Endothelial cell of umbilical vein (primary cell): Measurements from ENCODE around the gene GPR34. TPM values are rescaled to one million over a fixed set of nuclear protein-coding genes. Genes with fewer than 3 reads are reported as not detected.
"Not testable (repeated sequence)": the region's sequence is repeated elsewhere in the genome, so short reads cannot be mapped to it uniquely, and the experiment has no call there.

Experiments used
- BruUV-seq: library from RNA; stranded (reverse); fragments of 400-500 nt; replicated peaks from 2 replicates; lab custom pipeline; 2021; lab: Mats Ljungman, UMichigan
- CTCF ChIA-PET: fragments of 300-600, 350-600 bp; sonication (Branson Sonifier 250); formaldehyde crosslinking; loops from one replicate; lab custom pipeline; 2021; ENCODE audit warnings: antibody characterized with exemption, inconsistent platforms; lab: Charles Lee
- POLR2A ChIA-PET: fragments of 300-600, 350-600 bp; sonication (Branson Sonifier 250); formaldehyde crosslinking; loops from one replicate; lab custom pipeline; 2021; ENCODE audit warnings: antibody characterized with exemption, inconsistent platforms; lab: Charles Lee
- DNase-seq: peaks from one replicate; pipeline ENCODE4 v3.0.0-alpha.2; 2011; ENCODE audit warnings: low read depth, low spot score
- FAIRE-seq: peaks from 2 replicates; lab custom pipeline; 2011; peaks lifted over from hg19 to GRCh38; lab: Jason Lieb, UNC
- H2AFZ ChIP-seq: 2 replicates; pipeline ENCODE4 v1.6.0; 2012; ENCODE audit warnings: low read depth, low read length, control low read depth, inconsistent platforms
- H3K27ac ChIP-seq: 2 replicates; pipeline ENCODE4 v1.5.1; 2011; ENCODE audit warnings: low read depth, mild to moderate bottlenecking, control low read depth, low read length, moderate library complexity; ENCODE audit not compliant: insufficient read depth
- H3K27me3 ChIP-seq, 2 experiments: 2 replicates each; pipeline versions ENCODE4 v1.6.0 to v1.6.1; 2011; ENCODE audit warnings: low read length in 2 of 2, mixed read lengths in 1 of 2; ENCODE audit not compliant: control insufficient read depth in 2 of 2, insufficient read depth in 2 of 2
- H3K36me3 ChIP-seq, 2 experiments: 2 replicates in 1 of 2; 3 replicates in 1 of 2; pipeline ENCODE4 v1.5.1; 2011; ENCODE audit warnings: low read length in 2 of 2, mild to moderate bottlenecking in 1 of 2, moderate library complexity in 1 of 2; ENCODE audit not compliant: control insufficient read depth in 2 of 2, insufficient read depth in 2 of 2; ENCODE audit errors: extremely low read depth in 1 of 2
- H3K4me1 ChIP-seq: 3 replicates; pipeline ENCODE4 v1.5.1; 2011; ENCODE audit warnings: mild to moderate bottlenecking, low read length; ENCODE audit not compliant: control insufficient read depth, insufficient read depth; ENCODE audit errors: extremely low read depth
- H3K4me2 ChIP-seq: 2 replicates; pipeline ENCODE4 v1.6.1; 2011; ENCODE audit warnings: low read length, control low read depth, mixed read lengths; ENCODE audit not compliant: insufficient read depth
- H3K4me3 ChIP-seq, 3 experiments: fragments of 200-600 bp in 1 of 3; sonication (generic), shearing (Covaris generic) in 1 of 3; replicated peaks in 1 of 3; 2 replicates each; pipeline ENCODE4 v1.5.1; 2011 to 2016; ENCODE audit warnings: control low read depth in 3 of 3, low read length in 3 of 3, mild to moderate bottlenecking in 2 of 3, inconsistent platforms in 1 of 3, low read depth in 1 of 3, moderate library complexity in 1 of 3; ENCODE audit not compliant: insufficient read depth in 1 of 3
- H3K79me2 ChIP-seq: 2 replicates; pipeline ENCODE4 v1.6.0; 2012; ENCODE audit warnings: low read length, inconsistent platforms; ENCODE audit not compliant: control insufficient read depth, insufficient read depth
- H3K9ac ChIP-seq: replicated peaks from 2 replicates; pipeline ENCODE3; 2011; ENCODE audit warnings: low read length, control low read depth; ENCODE audit not compliant: insufficient read depth; ENCODE audit errors: extremely low read depth
- H3K9me1 ChIP-seq: replicated peaks from 3 replicates; pipeline ENCODE4 v1.6.0; 2011; ENCODE audit warnings: mild to moderate bottlenecking, low read length; ENCODE audit not compliant: control insufficient read depth, insufficient read depth; ENCODE audit errors: extremely low read depth
- H3K9me3 ChIP-seq: replicated peaks from 2 replicates; pipeline ENCODE4 v1.5.1; 2012; ENCODE audit warnings: low read length, inconsistent platforms; ENCODE audit not compliant: control insufficient read depth, insufficient read depth
- H4K20me1 ChIP-seq: replicated peaks from 2 replicates; pipeline ENCODE3; 2011; ENCODE audit warnings: mild to moderate bottlenecking, low read length; ENCODE audit not compliant: control insufficient read depth, insufficient read depth; ENCODE audit errors: extremely low read depth
- EZH2 ChIP-seq: IDR thresholded peaks from 2 replicates; pipeline ENCODE4 v1.6.1; 2012; ENCODE audit warnings: borderline replicate concordance, low read depth, mild to moderate bottlenecking, moderate library complexity, low read length, inconsistent platforms; ENCODE audit not compliant: severe bottlenecking
- FOS ChIP-seq: IDR thresholded peaks from 2 replicates; pipeline ENCODE4 v1.6.1; 2011; ENCODE audit warnings: mild to moderate bottlenecking, low read length, moderate library complexity, borderline replicate concordance; ENCODE audit not compliant: insufficient read depth
- GATA2 ChIP-seq: IDR thresholded peaks from 2 replicates; pipeline ENCODE4 v1.7.0; 2011; ENCODE audit warnings: low read depth, mild to moderate bottlenecking, moderate library complexity, mixed read lengths, low read length; ENCODE audit not compliant: insufficient read length, insufficient read depth
- JUN ChIP-seq: IDR thresholded peaks from 2 replicates; pipeline ENCODE4 v1.6.1; 2011; ENCODE audit warnings: borderline replicate concordance, low read depth; ENCODE audit not compliant: insufficient read length, insufficient read depth
- MYC ChIP-seq: IDR thresholded peaks from one replicate; pipeline ENCODE4 v1.6.1; 2011; ENCODE audit warnings: mild to moderate bottlenecking, low read depth, low read length
- POLR2A ChIP-seq: IDR thresholded peaks from 2 replicates; pipeline ENCODE4 v1.6.1; 2012; ENCODE audit warnings: low read depth, mild to moderate bottlenecking, control low read depth, low read length
- POLR2AphosphoS5 ChIP-seq: IDR thresholded peaks from 2 replicates; pipeline ENCODE4 v1.6.1; 2012; ENCODE audit warnings: low read depth, mild to moderate bottlenecking, control low read depth, low read length, moderate library complexity; ENCODE audit not compliant: insufficient read depth
- dilution Hi-C: fragments of 300-500 bp; cut with MboI; formaldehyde crosslinking; loops from one replicate; pipeline ENCODE4 v1.15.0; 2019; ENCODE audit warnings: low sequenced_read_pairs; ENCODE audit not compliant: extremely low pct_ligation_motif_present
- intact Hi-C: fragments of 100-400 bp; cut with micrococcal nuclease; formaldehyde crosslinking; loops from one replicate; pipeline ENCODE4 v1.10.0; 2022
- polyA plus RNA-seq, 4 experiments: library from polyadenylated mRNA; depleted of rRNA in 3 of 4; stranded (reverse) in 3 of 4; unstranded in 1 of 4; fragments of >200 nt; gene quantifications; 2 replicates each; pipeline versions ENCODE4 v1.2.1 to v1.2.3, GENCODE V29; 2011 to 2012; ENCODE audit warnings: missing spikeins in 1 of 4
- total RNA-seq: library from RNA; stranded (reverse); gene quantifications from 2 replicates; pipeline ENCODE4 v1.2.3, GENCODE V29; 2021
- TF ChIP-seq, protein P1 (sequence below): IDR thresholded peaks from 2 replicates; pipeline ENCODE4 v1.6.1; 2011; ENCODE audit not compliant: insufficient read depth, insufficient read length
- TF ChIP-seq, protein P2 (sequence below), 2 donors: IDR thresholded peaks; 1 replicate in 1 of 2; 2 replicates in 1 of 2; pipeline ENCODE4 v1.5.1; 2011; ENCODE audit warnings: low read length in 2 of 2, mild to moderate bottlenecking in 2 of 2, moderate library complexity in 2 of 2, control low read depth in 1 of 2, inconsistent platforms in 1 of 2, low read depth in 1 of 2; ENCODE audit not compliant: insufficient read depth in 1 of 2; ENCODE audit errors: extremely low read depth in 1 of 2

GPR34 gene
- total and polyA plus RNA-seq, 2 donors (not counting 3 experiments of a cell fraction or from before 2014, with no cell fraction given): not detected

DNA sequence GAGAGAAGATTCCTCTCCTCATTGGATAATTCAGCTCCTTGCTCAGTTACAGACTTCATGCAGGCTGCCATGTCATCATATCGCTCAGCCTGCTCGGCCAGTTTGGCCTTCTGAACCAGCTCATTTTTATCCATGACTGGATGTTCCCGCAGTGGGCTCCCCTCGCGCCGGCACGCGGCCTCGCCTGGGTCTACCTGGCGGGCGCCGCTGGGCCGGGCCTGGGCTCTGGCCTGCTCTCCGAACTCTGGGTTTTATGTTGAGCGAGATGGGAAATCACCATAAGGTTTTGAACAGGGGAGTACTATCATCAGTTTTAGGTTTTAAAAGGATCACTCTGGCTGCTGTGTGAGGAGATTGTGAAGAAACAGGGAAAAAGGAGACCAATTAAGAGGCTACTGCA, 12.4 kb upstream of the GPR34 start:
- H3K4me1 ChIP-seq, H2AFZ ChIP-seq, DNase-seq, H4K20me1 ChIP-seq, H3K27ac ChIP-seq, intact Hi-C loops, CTCF ChIA-PET, H3K36me3 ChIP-seq, H3K9me1 ChIP-seq, H3K4me2 ChIP-seq, H3K4me3 ChIP-seq, FAIRE-seq, H3K27me3 ChIP-seq, H3K9me3 ChIP-seq, H3K9ac ChIP-seq, dilution Hi-C loops, POLR2A ChIA-PET, BruUV-seq, H3K79me2 ChIP-seq: not testable (repeated sequence)

DNA sequence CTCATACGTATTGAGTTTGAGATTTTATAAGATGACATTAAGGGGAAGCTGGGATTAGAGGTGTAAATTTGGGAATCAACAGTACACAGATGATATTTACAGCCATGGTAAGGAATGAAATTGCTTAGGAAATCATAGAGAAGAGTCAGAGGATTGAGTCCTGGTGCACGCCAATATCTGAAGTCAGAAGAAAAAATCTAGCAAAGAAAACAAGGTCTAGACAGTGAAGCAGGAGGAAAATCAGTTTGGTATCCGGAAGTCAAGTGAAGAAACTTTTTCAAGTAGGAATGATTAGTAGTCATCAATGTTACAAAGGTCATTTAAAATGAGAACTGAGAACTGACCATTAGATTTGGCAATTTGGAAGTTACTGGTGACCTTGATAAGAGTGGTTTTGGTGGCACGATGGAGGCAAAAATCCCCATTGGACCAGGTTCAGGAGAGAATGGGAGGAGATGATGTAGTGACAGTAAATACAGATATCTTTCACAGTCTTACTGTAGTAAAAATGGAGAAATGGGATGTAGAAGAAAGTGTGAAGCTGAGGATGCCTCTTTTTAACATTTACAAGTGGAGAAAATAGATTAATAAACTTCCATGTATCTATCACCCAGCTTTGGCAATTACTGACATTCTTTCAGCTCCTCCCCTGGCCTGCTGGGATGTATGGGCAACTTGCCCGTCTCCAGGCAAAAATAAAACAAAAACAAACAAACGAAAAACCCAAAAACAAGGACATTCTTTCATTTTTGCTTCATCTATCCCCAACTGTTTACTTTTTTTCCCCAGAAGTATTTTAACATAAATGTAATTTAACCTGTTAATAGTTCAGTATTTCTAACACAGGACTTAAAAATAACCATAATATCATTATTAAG, 11.4 kb upstream of the GPR34 start:
- Histone ChIP-seq H3K36me3 (no peaks in the 10 kb centered on the region), H3K4me1 (no peaks in the 10 kb centered on the region), H3K79me2 (no peaks in the 10 kb centered on the region), H3K9me3 (no peaks in the 10 kb centered on the region), H4K20me1 (no peaks in the 10 kb centered on the region), H2AFZ (no peak overlapping the region), H3K27me3 (no peaks in the 10 kb centered on the region), H3K9me1 (no peaks in the 10 kb centered on the region), H3K9ac (no peak overlapping the region), H3K4me2 (no peak overlapping the region), H3K4me3 (no peak overlapping the region), H3K27ac (no peak overlapping the region)
- no peak for TF ChIP-seq MYC
- no peak for TF ChIP-seq POLR2AphosphoS5
- TF ChIP-seq EZH2: no peak
- TF ChIP-seq, protein P1, sequence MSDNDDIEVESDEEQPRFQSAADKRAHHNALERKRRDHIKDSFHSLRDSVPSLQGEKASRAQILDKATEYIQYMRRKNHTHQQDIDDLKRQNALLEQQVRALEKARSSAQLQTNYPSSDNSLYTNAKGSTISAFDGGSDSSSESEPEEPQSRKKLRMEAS: no peak
- TF ChIP-seq, protein P2, sequence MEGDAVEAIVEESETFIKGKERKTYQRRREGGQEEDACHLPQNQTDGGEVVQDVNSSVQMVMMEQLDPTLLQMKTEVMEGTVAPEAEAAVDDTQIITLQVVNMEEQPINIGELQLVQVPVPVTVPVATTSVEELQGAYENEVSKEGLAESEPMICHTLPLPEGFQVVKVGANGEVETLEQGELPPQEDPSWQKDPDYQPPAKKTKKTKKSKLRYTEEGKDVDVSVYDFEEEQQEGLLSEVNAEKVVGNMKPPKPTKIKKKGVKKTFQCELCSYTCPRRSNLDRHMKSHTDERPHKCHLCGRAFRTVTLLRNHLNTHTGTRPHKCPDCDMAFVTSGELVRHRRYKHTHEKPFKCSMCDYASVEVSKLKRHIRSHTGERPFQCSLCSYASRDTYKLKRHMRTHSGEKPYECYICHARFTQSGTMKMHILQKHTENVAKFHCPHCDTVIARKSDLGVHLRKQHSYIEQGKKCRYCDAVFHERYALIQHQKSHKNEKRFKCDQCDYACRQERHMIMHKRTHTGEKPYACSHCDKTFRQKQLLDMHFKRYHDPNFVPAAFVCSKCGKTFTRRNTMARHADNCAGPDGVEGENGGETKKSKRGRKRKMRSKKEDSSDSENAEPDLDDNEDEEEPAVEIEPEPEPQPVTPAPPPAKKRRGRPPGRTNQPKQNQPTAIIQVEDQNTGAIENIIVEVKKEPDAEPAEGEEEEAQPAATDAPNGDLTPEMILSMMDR (IDR thresholded peaks at IDR 0.05; ENCODE audit: extremely low read depth in 1 of 2, insufficient read depth in 1 of 2, low read depth in 1 of 2, low read length in 2 of 2): no peak
- no peak for TF ChIP-seq JUN
- no peak for TF ChIP-seq POLR2A
- TF ChIP-seq FOS: no peak
- no peak for TF ChIP-seq GATA2
- CTCF ChIA-PET: no interaction called here
- no peak for FAIRE-seq
- dilution Hi-C loops (no loop called here), intact Hi-C loops (no loop called here)
- no peak for DNase-seq
- POLR2A ChIA-PET: no interaction called here
- no TSS peak for BruUV-seq
